H9 (cell line): ENCODE results near the gene SYCP2L. TPM values are rescaled to one million over a fixed set of nuclear protein-coding genes. Genes with fewer than 3 reads are reported as not detected.

ENCODE experiments used
- DNase-seq: peaks from one replicate; pipeline ENCODE4 v3.0.0-alpha.2; 2017
- H2AFZ ChIP-seq: one replicate; pipeline ENCODE4 v1.6.1; 2013; ENCODE audit warnings: mild to moderate bottlenecking, low read length, control low read depth, moderate library complexity
- H2AK5ac ChIP-seq: 2 replicates; pipeline ENCODE4 v1.6.1; 2013; ENCODE audit warnings: low read length, control low read depth, mixed read lengths; ENCODE audit not compliant: insufficient read length
- H2BK120ac ChIP-seq: one replicate; pipeline ENCODE4 v1.6.1; 2013; ENCODE audit warnings: low read depth, mild to moderate bottlenecking, low read length, control low read depth, inconsistent platforms; ENCODE audit not compliant: poor library complexity, severe bottlenecking
- H2BK12ac ChIP-seq: 2 replicates; pipeline ENCODE4 v1.6.1; 2013; ENCODE audit warnings: low read length, control low read depth, mixed read lengths, low read depth; ENCODE audit not compliant: insufficient read length
- H2BK15ac ChIP-seq: 2 replicates; pipeline ENCODE4 v1.6.1; 2013; ENCODE audit warnings: low read depth, low read length, control low read depth
- H2BK20ac ChIP-seq: one replicate; pipeline ENCODE4 v1.6.1; 2013; ENCODE audit warnings: low read depth, mild to moderate bottlenecking, low read length, control low read depth, inconsistent platforms; ENCODE audit not compliant: poor library complexity, severe bottlenecking
- H2BK5ac ChIP-seq: 2 replicates; pipeline ENCODE4 v1.6.1; 2013; ENCODE audit warnings: low read length, control low read depth, mixed read lengths; ENCODE audit not compliant: insufficient read length
- H3K14ac ChIP-seq: 2 replicates; pipeline ENCODE4 v1.6.1; 2013; ENCODE audit warnings: low read length, control low read depth; ENCODE audit not compliant: insufficient read depth
- H3K18ac ChIP-seq: 2 replicates; pipeline ENCODE4 v1.6.1; 2013; ENCODE audit warnings: low read depth, mild to moderate bottlenecking, mixed read lengths, low read length, control low read depth; ENCODE audit not compliant: insufficient read length
- H3K23ac ChIP-seq: 2 replicates; pipeline ENCODE4 v1.6.1; 2013; ENCODE audit warnings: low read length, control low read depth, mixed read lengths, low read depth; ENCODE audit not compliant: insufficient read length
- H3K23me2 ChIP-seq: 2 replicates; pipeline ENCODE4 v1.6.1; 2013; ENCODE audit warnings: low read depth, mild to moderate bottlenecking, mixed read lengths, low read length, control low read depth; ENCODE audit not compliant: insufficient read length, poor library complexity, severe bottlenecking
- H3K27ac ChIP-seq: 2 replicates; pipeline ENCODE4 v1.5.1; 2013; ENCODE audit warnings: low read length, control low read depth, mixed read lengths, low read depth; ENCODE audit not compliant: insufficient read length
- H3K27me3 ChIP-seq: 2 replicates; pipeline ENCODE4 v1.6.1; 2013; ENCODE audit warnings: low read length, control low read depth, inconsistent platforms; ENCODE audit not compliant: insufficient read depth
- H3K4ac ChIP-seq: 2 replicates; pipeline ENCODE4 v1.6.1; 2013; ENCODE audit warnings: low read depth, mild to moderate bottlenecking, control low read depth, inconsistent platforms, low read length, moderate library complexity
- H3K4me1 ChIP-seq: 2 replicates; pipeline ENCODE4 v1.6.1; 2013; ENCODE audit warnings: low read length, control low read depth, inconsistent platforms; ENCODE audit not compliant: insufficient read depth
- H3K4me2 ChIP-seq: 2 replicates; pipeline ENCODE4 v1.6.1; 2013; ENCODE audit warnings: low read length, control low read depth, mixed read lengths; ENCODE audit not compliant: insufficient read length, insufficient read depth
- H3K56ac ChIP-seq: 2 replicates; pipeline ENCODE4 v1.6.1; 2013; ENCODE audit warnings: low read depth, mild to moderate bottlenecking, mixed read lengths, low read length, control low read depth; ENCODE audit not compliant: insufficient read length
- H3K79me1 ChIP-seq: 2 replicates; pipeline ENCODE4 v1.6.1; 2013; ENCODE audit warnings: low read depth, mild to moderate bottlenecking, moderate library complexity, low read length, control low read depth, inconsistent platforms; ENCODE audit not compliant: insufficient read depth, poor library complexity, severe bottlenecking
- H3K79me2 ChIP-seq: 2 replicates; pipeline ENCODE4 v1.6.1; 2013; ENCODE audit warnings: low read length, control low read depth, inconsistent platforms; ENCODE audit not compliant: insufficient read depth
- H3K9ac ChIP-seq: 2 replicates; pipeline ENCODE4 v1.6.1; 2013; ENCODE audit warnings: low read length, control low read depth, mixed read lengths; ENCODE audit not compliant: insufficient read length; ENCODE audit errors: extremely low read depth
- H3K9me3 ChIP-seq: one replicate; pipeline ENCODE4 v1.6.1; 2013; ENCODE audit warnings: low read depth, low read length, inconsistent platforms; ENCODE audit not compliant: control insufficient read depth
- H3T11ph ChIP-seq: one replicate; pipeline ENCODE4 v1.6.1; 2013; ENCODE audit warnings: mild to moderate bottlenecking, low read length, control low read depth, inconsistent platforms
- H4K20me1 ChIP-seq: one replicate; pipeline ENCODE4 v1.6.1; 2013; ENCODE audit not compliant: control insufficient read depth, insufficient read length, insufficient read depth
- H4K5ac ChIP-seq: 2 replicates; pipeline ENCODE4 v1.6.1; 2013; ENCODE audit warnings: low read depth, mild to moderate bottlenecking, mixed read lengths, low read length, control low read depth; ENCODE audit not compliant: insufficient read length
- H4K8ac ChIP-seq: replicated peaks from 2 replicates; pipeline ENCODE4 v1.6.1; 2013; ENCODE audit warnings: low read length, control low read depth, mixed read lengths, low read depth; ENCODE audit not compliant: insufficient read length
- H4K91ac ChIP-seq: 2 replicates; pipeline ENCODE4 v1.6.1; 2013; ENCODE audit warnings: low read depth, mild to moderate bottlenecking, moderate library complexity, mixed read lengths, low read length, control low read depth; ENCODE audit not compliant: insufficient read length
- H3K27ac Mint-ChIP-seq, 3 experiments: 2 replicates in 2 of 3; 3 replicates in 1 of 3; pipeline ENCODE4 v1.8.0; 2020 to 2021; ENCODE audit warnings: mixed read lengths in 3 of 3, mild to moderate bottlenecking in 1 of 3, moderate library complexity in 1 of 3
- H3K27me3 Mint-ChIP-seq: 2 replicates; pipeline ENCODE4 v1.8.0; 2021; ENCODE audit warnings: low read depth, mild to moderate bottlenecking, moderate library complexity, mixed read lengths
- H3K36me3 Mint-ChIP-seq, 3 experiments: 2 replicates in 2 of 3; 3 replicates in 1 of 3; pipeline ENCODE4 v1.8.0; 2020 to 2021; ENCODE audit warnings: low read depth in 3 of 3, mixed read lengths in 3 of 3; ENCODE audit not compliant: insufficient read depth in 1 of 3
- H3K4me1 Mint-ChIP-seq, 2 experiments: 2 replicates each; pipeline ENCODE4 v1.8.0; 2020; ENCODE audit warnings: mixed read lengths in 2 of 2
- H3K4me3 Mint-ChIP-seq, 2 experiments: 2 replicates in 1 of 2; 3 replicates in 1 of 2; pipeline ENCODE4 v1.8.0; 2020 to 2021; ENCODE audit warnings: mild to moderate bottlenecking in 2 of 2, mixed read lengths in 2 of 2, moderate library complexity in 1 of 2
- H3K9me3 Mint-ChIP-seq, 2 experiments: 2 replicates in 1 of 2; 3 replicates in 1 of 2; pipeline ENCODE4 v1.8.0; 2020; ENCODE audit warnings: mild to moderate bottlenecking in 2 of 2, mixed read lengths in 2 of 2, moderate library complexity in 1 of 2
- WGBS: extraction: QIAGEN DNeasy Blood & Tissue Kit; methylation state at CpG from one replicate; pipeline ENCODE4 v1.1.7; 2013; ENCODE audit warnings: missing lambda C conversion rate, low lambda C conversion rate, mixed read lengths; ENCODE audit not compliant: insufficient read length; ENCODE audit errors: extremely low coverage; 5-methylcytosine and 5-hydroxymethylcytosine counted together
- total RNA-seq: library from RNA; stranded (reverse); gene quantifications from 2 replicates; pipeline ENCODE4 v1.2.1, GENCODE V29; 2021
- TF ChIP-seq, protein P1 (sequence below): fragments of 200-600 bp; sonication (generic); conservative IDR thresholded peaks from 3 replicates; pipeline ENCODE4 v1.8.0; 2021; ENCODE audit warnings: antibody characterized with exemption, mild to moderate bottlenecking

The SYCP2L gene
- total RNA-seq, 1 experiment from 2014 or later: 3.5 TPM

DNA sequence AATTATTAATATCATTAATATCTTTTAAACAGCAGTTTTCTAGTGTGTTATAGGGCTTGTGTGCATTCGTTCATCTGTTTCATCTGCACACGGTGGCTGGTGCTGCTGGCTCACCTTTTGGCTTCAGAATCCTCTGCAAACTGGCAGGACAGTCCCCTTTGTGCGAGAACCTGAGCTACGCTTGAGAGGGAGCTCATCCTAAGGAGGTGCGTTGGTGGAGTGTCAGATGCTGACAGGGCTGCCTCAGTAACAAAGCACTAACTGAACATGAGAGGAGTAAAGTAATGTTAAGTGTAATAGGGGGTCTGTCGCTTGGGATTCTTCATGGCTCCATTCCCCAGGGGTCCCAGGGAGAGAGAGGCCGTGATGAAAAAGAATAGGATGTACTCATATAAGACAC lies 134.9 kb downstream of the SYCP2L start:
- no peaks in the 10 kb centered on the region for H3K79me1 ChIP-seq
- H2BK20ac ChIP-seq: no peak overlapping the region
- H3K56ac ChIP-seq: no peak overlapping the region
- H3K4me1 ChIP-seq: peaks cover 3% of the 10 kb centered on the region; the same call in 1 of the 2 replicates
- H2BK12ac ChIP-seq: no peak overlapping the region
- H3K27ac ChIP-seq: no peak overlapping the region
- no peak overlapping the region for H2BK120ac ChIP-seq
- peaks cover 2% of the 10 kb centered on the region for H4K20me1 ChIP-seq
- H3K23me2 ChIP-seq: no peaks in the 10 kb centered on the region
- no peak overlapping the region for H2BK15ac ChIP-seq
- WGBS: no CpG with 5 or more reads among the region's 7 CpGs
- H4K5ac ChIP-seq: no peak overlapping the region
- H2AFZ ChIP-seq: no peak overlapping the region
- no peak overlapping the region for H3K4me2 ChIP-seq
- H3K79me2 ChIP-seq: no peaks in the 10 kb centered on the region
- no peak overlapping the region for H3K4ac ChIP-seq
- no peak overlapping the region for H3K4me3 Mint-ChIP-seq
- H3K18ac ChIP-seq: no peak overlapping the region
- H3K36me3 Mint-ChIP-seq: no peaks in the 10 kb centered on the region
- H3K14ac ChIP-seq: no peak overlapping the region
- H3K27me3 ChIP-seq: no peaks in the 10 kb centered on the region
- no peak for DNase-seq
- no peaks in the 10 kb centered on the region for H3K9me3 ChIP-seq
- H3K23ac ChIP-seq: no peak overlapping the region
- no peak overlapping the region for H3K27ac Mint-ChIP-seq
- no peaks in the 10 kb centered on the region for H3K27me3 Mint-ChIP-seq
- no peak overlapping the region for H4K91ac ChIP-seq
- H2AK5ac ChIP-seq: no peak overlapping the region
- H4K8ac ChIP-seq: no peak overlapping the region
- H3K9ac ChIP-seq: no peak overlapping the region
- no peaks in the 10 kb centered on the region for H3K9me3 Mint-ChIP-seq
- TF ChIP-seq, protein P1, sequence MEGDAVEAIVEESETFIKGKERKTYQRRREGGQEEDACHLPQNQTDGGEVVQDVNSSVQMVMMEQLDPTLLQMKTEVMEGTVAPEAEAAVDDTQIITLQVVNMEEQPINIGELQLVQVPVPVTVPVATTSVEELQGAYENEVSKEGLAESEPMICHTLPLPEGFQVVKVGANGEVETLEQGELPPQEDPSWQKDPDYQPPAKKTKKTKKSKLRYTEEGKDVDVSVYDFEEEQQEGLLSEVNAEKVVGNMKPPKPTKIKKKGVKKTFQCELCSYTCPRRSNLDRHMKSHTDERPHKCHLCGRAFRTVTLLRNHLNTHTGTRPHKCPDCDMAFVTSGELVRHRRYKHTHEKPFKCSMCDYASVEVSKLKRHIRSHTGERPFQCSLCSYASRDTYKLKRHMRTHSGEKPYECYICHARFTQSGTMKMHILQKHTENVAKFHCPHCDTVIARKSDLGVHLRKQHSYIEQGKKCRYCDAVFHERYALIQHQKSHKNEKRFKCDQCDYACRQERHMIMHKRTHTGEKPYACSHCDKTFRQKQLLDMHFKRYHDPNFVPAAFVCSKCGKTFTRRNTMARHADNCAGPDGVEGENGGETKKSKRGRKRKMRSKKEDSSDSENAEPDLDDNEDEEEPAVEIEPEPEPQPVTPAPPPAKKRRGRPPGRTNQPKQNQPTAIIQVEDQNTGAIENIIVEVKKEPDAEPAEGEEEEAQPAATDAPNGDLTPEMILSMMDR: no peak
- H3K4me1 Mint-ChIP-seq: peaks cover 26 to 27% of the 10 kb centered on the region in 2 experiments
- no peak overlapping the region for H3T11ph ChIP-seq
- H2BK5ac ChIP-seq: no peak overlapping the region
